HG03354 (cell line): ENCODE data around the gene ZNF217.
"Not testable (repeated sequence)": the region's sequence is repeated elsewhere in the genome, so short reads cannot be mapped to it uniquely, and the experiment has no call there.

Experiments used
- ATAC-seq: cut with Tn5 transposase; IDR thresholded peaks from one replicate; pipeline ENCODE4 v1.9.1; 2021; ENCODE audit warnings: mild to moderate bottlenecking; ENCODE audit not compliant: unreplicated experiment, poor library complexity, severe bottlenecking

ZNF217 gene

DNA sequence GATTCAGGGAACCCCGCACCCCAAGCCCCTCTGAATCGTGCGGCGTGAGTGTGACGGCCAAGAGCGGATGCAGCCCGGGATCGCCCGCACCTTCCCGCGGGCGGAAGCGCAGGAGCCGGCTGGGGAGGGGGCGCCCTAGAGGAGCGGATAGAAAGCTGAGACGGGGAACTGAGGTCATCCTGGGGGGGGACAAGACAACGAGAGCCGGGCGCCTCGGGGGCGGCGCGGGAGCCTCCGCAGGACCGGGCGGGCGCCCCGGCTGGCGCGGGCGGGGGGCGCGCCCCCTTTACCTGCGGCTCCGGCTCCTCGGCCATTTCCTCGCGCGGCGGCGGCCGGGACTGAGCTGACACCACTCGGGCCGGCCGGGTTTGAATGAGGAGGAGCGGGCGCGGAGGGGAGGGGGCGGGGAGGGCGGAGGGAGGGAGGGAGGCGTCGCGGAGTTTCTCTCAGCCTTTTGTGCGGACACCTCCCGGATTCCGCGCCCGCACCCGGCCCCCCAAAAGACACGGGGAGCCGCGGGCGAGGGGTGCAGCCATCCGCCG lies at the start of gene ZNF217:
Gene ZNF217, minus strand, starts transcription at position 374 of the 542 bp plus-strand sequence. CDS start 11,013 bp downstream, outside the sequence.
- ATAC-seq, result peak; percentile 37

DNA sequence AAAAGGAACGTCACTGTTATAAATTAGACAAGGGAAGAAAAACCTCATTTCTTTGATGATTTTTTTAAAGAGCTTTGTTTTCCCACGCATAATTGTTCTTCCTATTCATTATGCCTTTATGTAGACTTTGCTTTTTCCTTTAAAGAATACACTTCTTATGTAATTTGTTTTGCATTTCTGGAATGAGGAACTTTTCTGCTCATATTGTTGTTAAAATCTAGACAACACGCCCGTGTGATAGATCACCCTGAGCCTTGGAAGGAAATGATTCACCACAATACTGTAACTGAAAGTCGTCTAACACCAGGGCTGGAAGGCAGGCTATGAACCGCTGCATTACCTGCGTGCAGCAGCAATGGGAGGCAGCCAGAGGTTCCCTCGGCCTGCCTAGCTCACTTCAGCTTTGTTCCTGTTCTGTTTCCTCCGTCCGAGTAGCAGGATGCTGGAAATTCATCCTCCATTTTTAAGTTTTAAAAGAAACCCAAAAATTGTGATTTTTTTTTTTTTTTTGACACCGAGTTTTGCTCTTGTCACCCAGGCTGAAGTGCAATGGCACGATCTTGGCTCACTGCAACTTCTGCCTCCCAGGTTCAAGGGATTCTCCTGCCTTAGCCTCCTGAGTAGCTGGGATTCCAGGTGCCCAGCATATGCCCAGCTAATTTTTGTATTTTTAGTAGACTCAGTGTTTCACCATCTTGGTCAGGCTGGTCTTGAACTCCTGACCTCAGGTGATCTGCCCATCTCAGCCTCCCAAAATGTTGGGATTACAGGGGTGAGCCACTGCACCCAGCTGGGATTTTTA lies 49.6 kb upstream of the ZNF217 start:
- peak; percentile 98 for ATAC-seq

DNA sequence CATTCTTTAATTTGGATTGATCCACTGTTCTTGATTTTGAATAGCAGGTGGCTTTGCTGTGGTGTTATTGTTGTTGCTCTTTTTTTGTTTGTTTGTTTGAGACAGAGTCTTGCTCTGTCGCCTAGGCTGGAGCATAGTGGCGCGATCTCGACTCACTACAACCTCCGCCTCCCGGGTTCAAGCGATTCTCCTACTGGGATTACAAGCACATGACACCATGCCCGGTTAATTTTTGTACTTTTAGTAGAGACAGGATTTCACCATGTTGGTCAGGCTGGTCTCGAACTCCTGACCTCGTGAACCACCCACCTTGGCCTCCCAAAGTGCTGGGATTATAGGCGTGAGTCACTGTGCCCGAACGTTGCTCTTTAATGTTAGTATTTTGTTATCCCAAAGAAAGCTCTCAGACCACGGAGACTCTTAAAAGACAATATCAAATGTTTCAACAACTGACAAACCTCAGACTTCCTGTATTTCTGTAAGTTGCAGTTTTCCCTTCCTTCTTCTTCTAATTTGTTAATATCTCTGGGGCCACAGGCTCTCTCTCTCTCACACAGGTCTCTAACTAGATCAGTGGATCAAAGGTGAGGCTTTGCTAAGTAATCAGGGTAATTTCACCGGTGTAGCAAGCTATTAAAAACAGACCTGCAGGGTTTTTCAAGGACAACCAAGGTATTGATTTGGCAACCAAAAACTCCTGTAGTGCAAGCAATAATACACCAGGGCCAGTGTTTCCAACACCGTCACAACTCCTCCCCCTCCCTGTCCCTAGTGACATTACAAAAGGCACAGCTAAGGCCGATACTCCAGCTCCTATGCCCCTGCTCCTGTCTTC lies 48.8 kb upstream of the ZNF217 start:
- ATAC-seq, result peak; percentile 66

DNA sequence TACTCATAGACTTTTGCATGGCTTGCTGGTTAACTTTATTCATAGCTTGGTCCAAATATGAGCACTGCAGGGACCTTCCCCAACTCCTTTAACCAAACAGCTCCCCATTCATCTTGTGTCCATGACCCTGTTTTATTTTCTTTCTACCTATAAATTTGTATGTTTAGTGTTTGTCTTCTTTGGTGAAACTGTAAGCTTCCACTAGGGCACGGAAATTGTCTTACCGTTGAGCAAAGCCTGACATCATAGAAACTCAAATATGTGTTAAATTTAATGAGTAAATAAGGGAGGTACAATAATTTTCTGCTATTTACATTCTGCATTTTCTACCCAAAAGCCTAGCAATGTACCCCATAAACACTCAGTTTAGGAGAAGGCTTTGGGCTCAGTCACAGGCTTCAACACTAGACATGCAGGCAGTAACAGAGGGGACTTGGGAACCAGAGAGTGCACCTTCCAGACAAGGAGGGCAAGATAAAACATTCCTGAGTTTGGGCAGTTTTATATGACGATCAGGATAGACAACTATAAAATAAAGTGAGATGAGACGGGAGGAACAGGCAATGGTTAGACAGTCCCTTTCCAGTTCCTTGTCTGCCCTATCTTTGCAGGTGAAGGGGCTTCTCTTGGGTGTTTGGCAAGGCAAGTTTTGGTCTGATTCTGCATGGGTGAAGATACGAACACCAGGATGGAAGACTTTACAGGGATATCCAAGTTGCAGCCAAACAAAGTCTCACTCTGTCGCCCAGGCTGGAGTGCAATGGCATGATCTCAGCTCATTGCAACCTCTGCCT lies 46.2 kb upstream of the ZNF217 start:
- ATAC-seq, result no peak

DNA sequence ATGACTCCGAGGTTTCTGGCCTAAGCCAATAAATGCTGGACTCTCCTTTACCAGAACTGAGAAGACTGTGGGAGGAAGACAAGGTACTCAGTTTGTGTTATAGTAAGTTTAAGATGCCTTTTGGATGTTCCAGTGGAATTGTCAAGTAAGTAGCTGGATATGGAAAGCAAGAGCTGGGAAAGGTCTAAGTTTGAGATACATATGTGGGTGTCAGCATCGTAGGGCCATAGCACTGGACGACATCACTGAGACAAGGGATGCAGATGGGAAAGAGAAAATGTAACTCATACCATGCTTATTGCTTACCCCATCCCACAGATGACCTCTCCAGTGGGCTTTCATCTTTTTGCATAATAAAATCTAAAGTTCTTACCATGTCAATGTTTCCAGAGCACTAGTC lies 45.5 kb upstream of the ZNF217 start:
- ATAC-seq, result no peak

DNA sequence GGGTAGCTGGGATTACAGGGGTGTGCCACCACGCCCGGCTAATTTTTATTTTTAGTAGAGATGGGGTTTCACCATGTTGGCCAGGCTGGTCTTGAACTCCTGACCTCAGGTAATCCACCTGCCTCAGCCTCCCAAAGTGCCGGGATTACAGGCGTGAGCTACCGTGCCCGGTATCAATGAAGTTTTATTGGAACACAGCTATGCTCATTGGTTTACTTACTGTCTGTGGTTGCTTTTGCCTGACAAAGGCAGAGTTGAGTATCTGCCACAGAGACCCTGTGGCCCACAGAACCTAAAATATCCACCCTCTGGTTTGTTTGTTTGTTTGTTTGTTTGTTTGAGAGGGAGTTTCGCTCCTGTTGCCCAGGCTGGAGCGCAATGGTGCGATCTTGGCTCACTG lies 43.7 kb upstream of the ZNF217 start:
- not testable (repeated sequence) for ATAC-seq

DNA sequence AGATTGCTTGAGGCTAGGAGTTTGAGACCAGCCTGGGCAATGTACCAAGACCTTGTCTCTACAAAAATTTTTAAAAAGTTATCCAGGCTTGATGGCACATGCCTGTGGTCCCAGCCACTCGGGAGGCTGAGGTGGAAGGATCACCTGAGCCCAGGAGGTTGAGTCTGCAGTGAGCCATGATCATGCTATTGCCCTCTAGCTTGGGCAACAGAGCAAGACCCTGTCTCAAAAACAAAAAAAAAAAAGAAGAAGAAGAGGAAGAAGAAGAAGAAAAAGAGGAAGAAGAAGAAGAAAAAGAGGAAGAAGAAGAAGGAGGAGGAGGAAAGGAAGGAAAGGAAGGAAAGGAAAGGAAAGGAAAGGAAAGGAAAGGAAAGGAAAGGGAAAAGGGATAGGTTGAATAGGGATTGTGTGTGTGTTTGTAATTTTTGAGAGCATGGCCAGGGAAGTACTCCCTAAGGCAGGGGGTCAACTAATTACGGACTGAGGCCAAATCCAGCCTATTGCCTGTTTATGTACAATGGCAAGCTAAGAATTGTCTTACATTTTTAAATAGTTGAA lies 43.0 kb upstream of the ZNF217 start:
- ATAC-seq, result no peak

DNA sequence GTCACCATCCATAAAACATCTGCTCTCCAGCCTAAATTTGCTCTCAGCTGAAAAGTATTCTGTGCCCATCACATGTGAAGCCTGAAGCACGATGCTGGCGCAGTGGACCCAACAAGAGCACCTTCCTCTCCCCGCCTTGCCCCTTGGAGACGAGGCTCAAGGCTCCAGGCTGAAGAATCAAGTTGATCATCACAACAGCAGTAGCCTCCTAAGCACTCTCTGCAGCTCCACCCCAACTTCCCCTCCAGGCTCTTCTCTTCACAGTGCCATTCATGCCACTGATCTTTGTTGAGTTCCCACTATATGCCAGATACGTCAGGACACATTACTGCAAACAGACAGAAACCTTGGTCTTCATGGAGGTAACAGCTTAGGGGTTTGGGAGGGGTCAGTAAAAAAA lies 41.6 kb upstream of the ZNF217 start:
- ATAC-seq, result no peak

DNA sequence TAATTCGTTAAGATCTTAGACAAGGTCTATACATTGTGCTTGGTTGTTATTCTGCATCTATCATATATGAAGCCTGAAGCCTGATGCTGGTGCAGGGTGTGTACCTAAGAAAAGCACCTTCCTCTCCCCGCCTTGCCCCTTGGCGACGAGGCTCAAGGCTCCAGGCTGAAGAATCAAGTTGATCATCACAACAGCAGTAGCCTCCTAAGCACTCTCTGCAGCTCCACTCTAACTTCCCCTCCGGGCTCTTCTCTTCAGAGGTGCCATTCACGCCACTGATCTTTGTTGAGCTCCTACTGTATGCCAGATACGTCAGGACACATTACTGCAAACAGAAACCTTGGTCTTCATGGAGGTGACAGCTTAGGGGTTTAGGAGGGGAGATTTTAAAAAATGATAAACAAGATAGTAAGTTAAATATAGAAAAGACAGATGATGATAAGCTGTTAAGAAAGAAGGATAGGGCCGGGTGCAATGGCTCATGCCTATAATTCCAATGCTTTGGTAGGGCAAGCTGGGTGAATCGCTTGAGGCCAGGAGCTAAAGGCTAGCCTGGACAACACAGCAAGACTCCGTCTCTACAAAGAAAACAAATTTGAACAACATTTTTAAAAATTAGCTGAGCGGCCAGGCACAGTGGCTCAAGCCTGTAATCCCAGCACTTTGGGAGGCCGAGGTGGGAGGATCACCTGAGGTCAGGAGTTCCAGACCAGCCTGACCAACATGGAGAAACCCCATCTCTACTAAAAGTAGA lies 38.4 kb upstream of the ZNF217 start:
- ATAC-seq, result no peak

DNA sequence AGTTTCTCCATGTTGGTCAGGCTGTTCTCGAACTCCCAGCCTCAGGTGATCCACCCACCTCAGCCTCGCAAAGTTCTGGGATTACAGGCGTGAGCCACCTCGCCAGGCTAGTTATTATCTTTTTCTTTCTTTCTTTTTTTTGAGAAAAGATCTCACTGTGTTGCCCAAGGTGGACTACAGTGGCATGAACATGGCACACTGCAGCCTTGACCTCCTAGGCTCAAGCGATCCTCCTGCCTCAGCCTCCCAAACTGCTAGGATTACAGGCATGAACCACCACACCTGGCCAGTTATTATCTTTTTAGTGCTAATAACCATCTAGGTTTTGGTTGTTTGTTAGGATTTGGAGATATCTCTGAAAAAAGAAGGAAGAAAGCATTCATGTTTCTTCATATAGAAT lies 35.8 kb upstream of the ZNF217 start:
- no peak for ATAC-seq

DNA sequence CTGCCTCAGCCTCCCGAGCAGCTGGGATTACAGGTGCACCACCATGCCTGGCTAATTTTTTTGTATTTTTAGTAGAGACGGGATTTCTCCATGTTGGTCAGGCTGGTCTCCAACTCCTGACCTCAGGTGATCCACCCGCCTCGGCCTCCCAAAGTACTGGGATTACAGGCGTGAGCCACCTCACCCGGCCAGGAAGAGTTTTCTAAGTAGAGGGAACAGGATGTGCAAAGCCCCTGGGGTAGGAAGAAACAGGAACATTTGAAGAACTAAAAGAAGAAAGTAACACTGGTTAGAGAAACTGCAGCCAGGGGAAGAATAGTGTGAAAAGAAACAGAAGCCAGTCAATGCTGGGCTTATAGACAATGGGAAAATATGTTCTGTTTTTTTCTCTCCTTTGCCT lies 35.1 kb upstream of the ZNF217 start:
- not testable (repeated sequence) for ATAC-seq

DNA sequence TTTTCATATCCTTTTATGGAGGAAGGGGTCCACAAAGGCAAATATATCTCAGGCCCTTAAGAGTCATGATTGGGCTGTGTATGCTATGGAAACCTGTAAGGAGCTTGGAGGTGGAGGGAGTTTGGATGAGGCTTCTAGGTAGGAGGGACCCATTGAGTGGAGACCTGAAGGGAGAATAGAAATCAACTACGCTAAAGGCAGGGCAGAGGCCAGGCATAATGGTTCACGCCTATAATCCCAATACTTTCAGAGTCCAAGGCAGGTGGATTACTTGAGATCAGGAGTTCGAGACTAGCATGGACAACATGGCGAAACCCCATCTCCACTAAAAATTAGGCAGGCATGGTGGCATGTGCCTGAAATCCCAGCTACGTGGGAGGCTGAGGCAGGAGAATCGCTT lies 34.4 kb upstream of the ZNF217 start:
- ATAC-seq, result no peak

DNA sequence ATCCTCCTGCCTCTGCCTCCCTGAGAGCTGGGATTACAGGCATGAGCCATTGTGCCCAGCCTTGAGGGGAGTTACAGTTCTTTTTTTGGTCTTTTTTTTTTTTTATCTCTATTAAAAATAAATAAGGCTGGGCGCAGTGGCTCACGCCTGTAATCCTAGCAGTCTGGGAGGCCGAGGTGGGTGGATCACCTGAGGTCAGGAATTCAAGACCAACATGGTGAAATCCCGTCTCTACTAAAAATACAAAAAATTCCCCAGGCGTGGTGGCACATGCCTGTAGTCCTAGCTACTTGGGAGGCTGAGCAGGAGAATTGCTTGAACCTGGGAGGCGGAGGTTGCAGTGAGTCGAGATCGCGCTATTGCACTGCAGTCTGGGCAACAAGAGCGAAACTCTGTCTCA lies 33.4 kb upstream of the ZNF217 start:
- not testable (repeated sequence) for ATAC-seq

DNA sequence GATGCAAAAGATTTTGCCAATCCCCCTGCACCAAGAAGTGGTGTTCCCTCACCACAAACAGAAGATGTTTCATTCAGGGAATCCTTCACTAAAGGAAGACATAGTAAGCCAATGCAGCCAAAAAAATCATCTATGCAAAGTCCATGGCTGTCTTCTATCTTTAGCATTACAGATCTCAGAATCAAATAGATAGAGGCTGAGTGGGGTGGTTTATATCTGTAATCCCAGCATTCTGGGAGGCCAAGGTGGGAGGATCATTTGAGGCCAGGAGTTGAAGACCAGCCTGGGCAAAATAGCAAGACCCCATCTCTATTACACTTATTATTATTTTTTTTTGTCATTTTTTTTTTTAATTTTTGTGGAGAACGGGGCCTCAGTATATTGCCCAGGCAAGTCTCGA lies 32.9 kb upstream of the ZNF217 start:
- no peak for ATAC-seq

DNA sequence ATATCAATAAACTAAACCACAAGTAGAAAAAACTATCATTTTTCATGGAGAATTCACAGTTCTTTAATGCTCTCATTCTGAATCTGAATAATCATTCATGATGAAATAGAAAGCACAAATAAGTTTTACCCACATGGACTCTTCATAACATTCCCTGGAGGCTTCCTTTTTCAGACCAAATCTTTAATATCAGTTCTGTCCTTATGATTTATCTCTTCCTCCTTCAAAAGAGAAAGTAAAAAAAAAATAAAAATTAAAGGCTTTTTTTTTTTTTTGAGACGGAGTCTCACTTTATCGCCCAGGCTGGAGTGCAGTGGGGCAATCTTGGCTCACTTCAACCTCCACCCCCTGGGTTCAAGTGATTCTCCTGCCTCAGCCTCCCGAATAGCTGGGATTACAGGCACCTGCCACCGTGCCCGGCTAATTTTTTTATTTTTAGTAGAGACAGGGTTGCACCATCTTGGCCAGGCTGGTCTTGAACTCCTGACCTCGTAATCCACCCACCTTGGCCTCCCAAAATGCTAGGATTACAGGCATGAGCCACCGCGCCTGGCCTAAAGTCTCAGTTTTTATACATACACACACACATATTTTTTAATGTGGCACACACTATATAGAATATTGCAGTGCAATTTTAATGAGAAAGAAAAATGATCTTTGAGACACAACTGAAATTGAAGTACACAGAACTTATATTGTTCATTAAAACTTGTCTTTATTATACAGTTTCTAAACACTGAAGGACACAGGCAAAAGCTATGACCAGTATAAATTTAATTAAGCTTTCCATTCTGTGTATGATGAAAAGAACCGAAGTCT lies 31.9 kb upstream of the ZNF217 start:
- ATAC-seq, result no peak

DNA sequence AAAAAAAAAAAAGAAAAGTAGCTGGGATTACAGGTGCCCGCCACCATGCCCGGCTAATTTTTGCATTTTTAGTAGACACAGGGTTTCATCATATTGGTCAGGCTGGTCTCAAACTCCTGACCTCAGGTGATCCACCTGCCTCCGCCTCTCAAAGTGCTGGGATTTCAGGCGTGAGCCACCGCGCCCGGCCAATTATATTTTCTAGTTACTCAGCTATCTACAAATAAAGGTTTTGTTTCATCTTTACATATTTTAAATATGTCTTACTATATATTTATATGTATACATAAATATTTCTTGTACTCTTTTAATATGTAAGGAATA lies 31.2 kb upstream of the ZNF217 start:
- ATAC-seq, result not testable (repeated sequence)

DNA sequence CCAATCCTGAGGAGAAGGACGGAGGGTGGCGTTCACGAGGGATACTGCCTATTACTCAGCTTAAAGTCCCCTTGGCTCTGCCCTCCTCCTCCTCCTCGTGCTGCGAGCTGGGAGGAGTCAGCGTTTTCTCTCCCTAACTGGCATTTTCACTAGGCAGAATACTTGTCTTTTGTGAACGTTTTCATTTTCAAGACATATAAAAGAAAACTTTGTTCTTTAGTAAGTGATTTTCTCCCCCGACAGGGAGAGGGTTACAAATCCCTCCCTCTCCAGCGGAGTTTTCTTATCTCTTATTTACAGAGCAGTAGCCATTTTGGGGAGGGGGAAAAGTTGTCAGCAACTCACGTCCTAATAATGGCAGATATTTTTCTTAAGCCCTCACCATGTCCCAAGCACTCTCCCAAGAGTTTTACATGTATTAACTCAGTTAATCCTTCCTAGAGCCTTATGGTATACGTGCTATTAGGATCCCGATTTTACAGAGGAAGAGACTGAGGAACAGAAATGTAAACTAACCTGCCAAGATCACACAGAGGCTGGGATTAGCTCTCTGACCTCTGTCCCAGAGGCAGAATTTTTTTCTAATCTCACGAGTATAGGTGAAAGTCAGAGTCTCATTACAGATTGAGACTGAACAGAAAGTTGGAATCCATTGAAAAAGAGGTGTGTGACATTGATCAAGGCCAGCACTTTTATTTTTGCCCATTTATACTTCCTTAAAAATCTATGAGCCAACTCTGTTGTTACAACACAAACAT lies 30.0 kb upstream of the ZNF217 start:
- ATAC-seq, result peak; percentile 68

DNA sequence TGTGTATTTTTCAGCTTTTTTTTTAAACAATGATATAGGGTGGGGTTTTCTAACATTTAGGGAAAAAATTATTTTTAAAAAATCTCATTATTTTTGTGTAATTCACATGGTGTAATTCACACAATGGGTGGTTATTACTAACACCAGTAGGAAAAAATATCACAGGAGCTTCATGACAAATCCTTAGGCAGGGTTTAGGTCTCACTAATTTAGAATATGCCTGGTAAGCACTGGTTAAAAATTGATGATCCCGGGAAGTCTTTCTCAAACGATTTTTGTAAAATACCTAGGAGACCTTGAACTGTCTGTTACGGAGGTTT lies 29.5 kb upstream of the ZNF217 start:
- peak; percentile 19 for ATAC-seq
